ENCODE measurements around the gene DENND2A.

Gene DENND2A

GRCh38 chr7:140495514-140496097 is 145.0 kb downstream of the DENND2A start:
- no peak for DNase-seq

GRCh38 chr7:140494867-140495266 is 145.7 kb downstream of the DENND2A start:
- no peak for DNase-seq

- DNase-seq = no peak
Observed at GRCh38 chr7:140489026-140489359, 151.6 kb downstream of the DENND2A start.

DNA sequence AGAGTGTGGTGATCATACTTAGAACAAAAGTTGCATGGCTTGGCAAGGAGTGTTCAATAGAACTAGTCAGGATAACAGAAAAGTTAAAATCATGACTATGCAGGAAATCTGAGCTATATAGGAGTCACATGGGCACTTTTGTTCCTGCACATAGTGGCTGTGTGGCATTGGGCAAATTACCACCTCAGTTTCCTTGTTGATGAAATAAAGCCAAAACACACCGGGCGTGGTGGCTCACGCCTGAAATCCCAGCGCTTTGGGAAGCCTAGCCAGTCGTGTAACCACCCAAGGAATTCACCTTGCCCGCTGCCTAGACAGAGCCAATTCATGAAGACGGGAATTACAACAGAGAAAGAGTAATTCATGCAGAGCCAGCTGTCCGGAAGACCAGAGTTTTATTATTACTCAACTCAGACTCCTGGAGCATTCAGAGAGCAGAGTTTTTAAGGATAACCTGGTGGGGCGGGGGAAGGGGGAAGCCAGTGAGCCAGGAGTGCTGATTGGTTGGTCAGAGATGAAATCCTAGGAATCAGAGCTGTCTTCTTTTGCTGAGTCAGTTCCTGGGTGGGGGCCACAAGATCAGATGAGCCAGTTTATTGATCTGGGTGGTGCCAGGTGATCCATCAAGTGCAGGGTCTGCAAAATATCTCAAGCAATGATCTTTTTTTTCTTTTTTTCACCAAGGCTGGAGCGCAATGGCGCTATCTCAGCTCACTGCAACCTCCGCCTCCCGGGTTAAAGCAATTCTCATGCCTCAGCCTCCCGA is 154.9 kb downstream of the DENND2A start:
- DNase-seq = no peak

GRCh38 chr7:140484951-140485499 is 155.6 kb downstream of the DENND2A start:
- no peak for DNase-seq

- DNase-seq = no peak
Observed at GRCh38 chr7:140484479-140484878, 156.1 kb downstream of the DENND2A start.

DNA sequence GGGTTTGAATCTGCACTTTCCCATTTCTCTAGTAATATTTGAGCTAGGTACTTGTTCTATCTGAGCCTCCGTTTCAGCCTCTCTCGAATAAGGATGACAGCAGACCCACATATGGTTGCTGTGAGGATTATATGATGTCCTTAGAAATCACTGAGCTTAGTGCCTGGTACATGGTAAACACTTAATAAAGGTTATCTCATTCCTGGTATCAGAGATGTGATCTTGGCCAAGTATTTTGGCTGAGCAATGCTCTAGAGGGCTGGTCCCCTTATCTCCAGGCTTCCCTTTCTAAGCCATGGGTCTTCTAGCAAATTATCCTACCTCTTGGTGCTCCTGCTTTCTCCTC is 160.9 kb downstream of the DENND2A start:
- DNase-seq = no peak

DNA sequence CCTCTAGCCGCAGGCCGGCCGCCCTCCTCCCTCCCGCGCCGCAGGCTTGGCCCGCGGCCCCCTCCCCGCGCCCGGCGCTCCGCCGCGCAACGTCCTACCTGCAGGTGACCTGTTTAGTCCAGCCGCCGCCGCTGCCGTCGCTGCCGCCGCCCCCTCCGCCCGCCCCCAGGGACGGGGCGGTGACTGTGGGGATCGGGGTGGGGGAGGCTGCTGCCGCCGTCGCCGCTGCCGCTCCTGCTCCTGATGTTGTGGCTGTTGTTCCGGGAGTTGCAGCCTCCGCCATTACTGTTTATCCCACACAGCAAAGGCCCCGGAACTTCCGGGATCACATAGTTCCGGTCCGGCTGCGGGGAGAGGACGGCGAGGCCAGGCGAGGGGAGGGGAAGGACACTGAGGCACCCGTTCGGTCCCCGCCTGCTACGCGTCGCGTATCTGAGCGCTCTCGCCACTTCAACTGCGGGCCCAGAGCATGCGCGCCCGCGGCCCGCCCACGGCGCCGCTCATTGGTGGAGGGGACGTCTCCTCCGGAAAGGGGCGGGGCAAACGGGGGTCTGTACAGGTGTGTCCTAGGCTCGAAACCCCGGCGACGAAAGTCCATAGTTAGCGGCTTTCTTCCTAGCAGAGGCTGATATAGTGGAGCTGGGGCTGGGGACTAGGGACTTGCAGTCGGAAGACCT is 161.4 kb downstream of the DENND2A start, which contains the start of gene MKRN1:
Gene MKRN1 (minus strand): TSS at position 444 of the 677 bp plus-strand sequence. CDS start 161 bp downstream, at position 283.
- DNase-seq = peak; percentile 93 to 94

DNA sequence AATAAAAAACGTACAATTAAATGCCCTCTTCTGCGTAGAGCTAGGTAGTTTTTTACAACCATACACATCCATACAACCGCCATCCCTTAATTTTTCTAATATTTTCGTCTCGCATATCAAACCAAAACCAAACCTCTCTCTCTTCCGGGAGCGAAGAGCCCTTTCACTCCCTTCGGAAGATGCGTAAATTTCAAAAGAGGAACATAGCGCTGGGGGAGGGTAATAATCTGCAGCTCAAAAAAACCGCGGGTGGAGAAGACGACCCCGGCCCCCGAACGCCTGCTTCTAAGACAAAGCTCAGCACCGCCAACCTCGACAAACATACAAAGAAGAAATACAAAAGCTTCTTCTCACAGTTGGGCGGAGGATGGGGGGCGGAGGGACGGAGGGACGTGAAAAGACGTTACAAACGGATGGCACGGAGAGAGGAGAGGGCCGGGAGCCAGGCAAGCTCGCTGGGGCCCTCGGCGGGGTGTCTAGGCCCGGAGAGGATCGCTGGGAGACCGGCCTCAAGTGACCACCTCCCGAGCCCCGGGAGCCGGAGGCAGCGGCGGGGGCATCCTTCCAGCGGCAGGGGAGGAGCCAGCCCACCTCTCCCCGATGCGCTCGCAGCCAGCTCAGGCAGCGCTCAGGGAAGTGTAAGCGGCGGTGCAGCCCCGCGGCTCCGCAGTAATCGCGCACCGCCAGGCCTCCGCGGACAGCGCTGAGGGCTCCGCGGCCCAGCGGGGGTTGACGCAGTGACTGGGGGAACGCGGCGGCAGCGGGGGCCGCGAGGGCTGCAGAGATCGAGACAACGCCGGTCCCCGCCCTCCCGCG is 162.2 kb downstream of the DENND2A start:
- DNase-seq = peak; percentile 36 to 46

DNA sequence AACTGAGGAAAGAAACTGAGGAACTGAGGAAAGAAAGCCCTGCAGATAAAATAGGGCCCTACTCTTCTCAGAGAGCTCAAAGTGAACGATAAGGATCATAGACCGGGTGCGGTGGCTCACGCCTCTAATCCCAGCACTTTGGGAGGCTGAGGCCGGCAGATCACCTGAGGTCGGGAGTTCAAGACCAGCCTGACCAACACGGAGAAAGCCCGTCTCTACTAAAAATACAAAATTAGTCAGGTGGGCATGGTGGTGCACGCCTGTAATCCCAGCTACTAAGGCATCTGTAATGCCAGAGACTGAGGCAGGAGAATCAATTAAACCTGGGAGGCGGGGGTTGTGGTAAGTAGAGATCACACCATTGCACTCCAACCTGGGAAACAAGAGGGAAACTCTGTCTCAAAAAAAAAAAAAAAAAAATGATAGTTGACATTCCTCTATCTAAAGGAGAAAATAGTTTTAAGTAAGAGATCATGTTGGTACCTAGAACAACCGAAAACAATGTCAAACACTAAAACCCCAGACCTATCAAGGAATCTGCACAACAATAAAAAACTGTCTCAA is 163.8 kb downstream of the DENND2A start:
- no peak for DNase-seq

- DNase-seq = peak; percentile 19 to 71
Observed at GRCh38 chr7:140475747-140476333, 164.8 kb downstream of the DENND2A start.
